Endothelial cell of umbilical vein (primary cell): ENCODE measurements around the gene HTR7. TPM values are rescaled to one million over a fixed set of nuclear protein-coding genes. Genes with fewer than 3 reads are reported as not detected.

Experiments used
- BruUV-seq: library from RNA; stranded (reverse); fragments of 400-500 nt; replicated peaks from 2 replicates; lab custom pipeline; 2021; lab: Mats Ljungman, UMichigan
- CTCF ChIA-PET: fragments of 300-600, 350-600 bp; sonication (Branson Sonifier 250); formaldehyde crosslinking; loops from one replicate; lab custom pipeline; 2021; ENCODE audit warnings: antibody characterized with exemption, inconsistent platforms; lab: Charles Lee
- POLR2A ChIA-PET: fragments of 300-600, 350-600 bp; sonication (Branson Sonifier 250); formaldehyde crosslinking; loops from one replicate; lab custom pipeline; 2021; ENCODE audit warnings: antibody characterized with exemption, inconsistent platforms; lab: Charles Lee
- DNase-seq: peaks from one replicate; pipeline ENCODE4 v3.0.0-alpha.2; 2011; ENCODE audit warnings: low read depth, low spot score
- FAIRE-seq: peaks from 2 replicates; lab custom pipeline; 2011; peaks lifted over from hg19 to GRCh38; lab: Jason Lieb, UNC
- H2AFZ ChIP-seq: 2 replicates; pipeline ENCODE4 v1.6.0; 2012; ENCODE audit warnings: low read depth, low read length, control low read depth, inconsistent platforms
- H3K27ac ChIP-seq: 2 replicates; pipeline ENCODE4 v1.5.1; 2011; ENCODE audit warnings: low read depth, mild to moderate bottlenecking, control low read depth, low read length, moderate library complexity; ENCODE audit not compliant: insufficient read depth
- H3K27me3 ChIP-seq, 2 experiments: 2 replicates each; pipeline versions ENCODE4 v1.6.0 to v1.6.1; 2011; ENCODE audit warnings: low read length in 2 of 2, mixed read lengths in 1 of 2; ENCODE audit not compliant: control insufficient read depth in 2 of 2, insufficient read depth in 2 of 2
- H3K36me3 ChIP-seq, 2 experiments: 2 replicates in 1 of 2; 3 replicates in 1 of 2; pipeline ENCODE4 v1.5.1; 2011; ENCODE audit warnings: low read length in 2 of 2, mild to moderate bottlenecking in 1 of 2, moderate library complexity in 1 of 2; ENCODE audit not compliant: control insufficient read depth in 2 of 2, insufficient read depth in 2 of 2; ENCODE audit errors: extremely low read depth in 1 of 2
- H3K4me1 ChIP-seq: 3 replicates; pipeline ENCODE4 v1.5.1; 2011; ENCODE audit warnings: mild to moderate bottlenecking, low read length; ENCODE audit not compliant: control insufficient read depth, insufficient read depth; ENCODE audit errors: extremely low read depth
- H3K4me2 ChIP-seq: 2 replicates; pipeline ENCODE4 v1.6.1; 2011; ENCODE audit warnings: low read length, control low read depth, mixed read lengths; ENCODE audit not compliant: insufficient read depth
- H3K4me3 ChIP-seq, 3 experiments: fragments of 200-600 bp in 1 of 3; sonication (generic), shearing (Covaris generic) in 1 of 3; replicated peaks in 1 of 3; 2 replicates each; pipeline ENCODE4 v1.5.1; 2011 to 2016; ENCODE audit warnings: control low read depth in 3 of 3, low read length in 3 of 3, mild to moderate bottlenecking in 2 of 3, inconsistent platforms in 1 of 3, low read depth in 1 of 3, moderate library complexity in 1 of 3; ENCODE audit not compliant: insufficient read depth in 1 of 3
- H3K79me2 ChIP-seq: 2 replicates; pipeline ENCODE4 v1.6.0; 2012; ENCODE audit warnings: low read length, inconsistent platforms; ENCODE audit not compliant: control insufficient read depth, insufficient read depth
- H3K9ac ChIP-seq: replicated peaks from 2 replicates; pipeline ENCODE3; 2011; ENCODE audit warnings: low read length, control low read depth; ENCODE audit not compliant: insufficient read depth; ENCODE audit errors: extremely low read depth
- H3K9me1 ChIP-seq: replicated peaks from 3 replicates; pipeline ENCODE4 v1.6.0; 2011; ENCODE audit warnings: mild to moderate bottlenecking, low read length; ENCODE audit not compliant: control insufficient read depth, insufficient read depth; ENCODE audit errors: extremely low read depth
- H3K9me3 ChIP-seq: replicated peaks from 2 replicates; pipeline ENCODE4 v1.5.1; 2012; ENCODE audit warnings: low read length, inconsistent platforms; ENCODE audit not compliant: control insufficient read depth, insufficient read depth
- H4K20me1 ChIP-seq: replicated peaks from 2 replicates; pipeline ENCODE3; 2011; ENCODE audit warnings: mild to moderate bottlenecking, low read length; ENCODE audit not compliant: control insufficient read depth, insufficient read depth; ENCODE audit errors: extremely low read depth
- CTCF ChIP-seq, 2 donors: IDR thresholded peaks; 1 replicate in 1 of 2; 2 replicates in 1 of 2; pipeline ENCODE4 v1.5.1; 2011; ENCODE audit warnings: low read length in 2 of 2, mild to moderate bottlenecking in 2 of 2, moderate library complexity in 2 of 2, control low read depth in 1 of 2, inconsistent platforms in 1 of 2, low read depth in 1 of 2; ENCODE audit not compliant: insufficient read depth in 1 of 2; ENCODE audit errors: extremely low read depth in 1 of 2
- EZH2 ChIP-seq: IDR thresholded peaks from 2 replicates; pipeline ENCODE4 v1.6.1; 2012; ENCODE audit warnings: borderline replicate concordance, low read depth, mild to moderate bottlenecking, moderate library complexity, low read length, inconsistent platforms; ENCODE audit not compliant: severe bottlenecking
- GATA2 ChIP-seq: IDR thresholded peaks from 2 replicates; pipeline ENCODE4 v1.7.0; 2011; ENCODE audit warnings: low read depth, mild to moderate bottlenecking, moderate library complexity, mixed read lengths, low read length; ENCODE audit not compliant: insufficient read length, insufficient read depth
- JUN ChIP-seq: IDR thresholded peaks from 2 replicates; pipeline ENCODE4 v1.6.1; 2011; ENCODE audit warnings: borderline replicate concordance, low read depth; ENCODE audit not compliant: insufficient read length, insufficient read depth
- MYC ChIP-seq: IDR thresholded peaks from one replicate; pipeline ENCODE4 v1.6.1; 2011; ENCODE audit warnings: mild to moderate bottlenecking, low read depth, low read length
- dilution Hi-C: fragments of 300-500 bp; cut with MboI; formaldehyde crosslinking; loops from one replicate; pipeline ENCODE4 v1.15.0; 2019; ENCODE audit warnings: low sequenced_read_pairs; ENCODE audit not compliant: extremely low pct_ligation_motif_present
- intact Hi-C: fragments of 100-400 bp; cut with micrococcal nuclease; formaldehyde crosslinking; loops from one replicate; pipeline ENCODE4 v1.10.0; 2022
- polyA plus RNA-seq, 4 experiments: library from polyadenylated mRNA; depleted of rRNA in 3 of 4; stranded (reverse) in 3 of 4; unstranded in 1 of 4; fragments of >200 nt; gene quantifications; 2 replicates each; pipeline versions ENCODE4 v1.2.1 to v1.2.3, GENCODE V29; 2011 to 2012; ENCODE audit warnings: missing spikeins in 1 of 4
- total RNA-seq: library from RNA; stranded (reverse); gene quantifications from 2 replicates; pipeline ENCODE4 v1.2.3, GENCODE V29; 2021
- TF ChIP-seq, protein P1 (sequence below): IDR thresholded peaks from 2 replicates; pipeline ENCODE4 v1.6.1; 2011; ENCODE audit not compliant: insufficient read depth, insufficient read length

Gene HTR7
- total and polyA plus RNA-seq, 2 donors (not counting 3 experiments of a cell fraction or from before 2014, with no cell fraction given): 0.01 to 0.22 TPM

DNA sequence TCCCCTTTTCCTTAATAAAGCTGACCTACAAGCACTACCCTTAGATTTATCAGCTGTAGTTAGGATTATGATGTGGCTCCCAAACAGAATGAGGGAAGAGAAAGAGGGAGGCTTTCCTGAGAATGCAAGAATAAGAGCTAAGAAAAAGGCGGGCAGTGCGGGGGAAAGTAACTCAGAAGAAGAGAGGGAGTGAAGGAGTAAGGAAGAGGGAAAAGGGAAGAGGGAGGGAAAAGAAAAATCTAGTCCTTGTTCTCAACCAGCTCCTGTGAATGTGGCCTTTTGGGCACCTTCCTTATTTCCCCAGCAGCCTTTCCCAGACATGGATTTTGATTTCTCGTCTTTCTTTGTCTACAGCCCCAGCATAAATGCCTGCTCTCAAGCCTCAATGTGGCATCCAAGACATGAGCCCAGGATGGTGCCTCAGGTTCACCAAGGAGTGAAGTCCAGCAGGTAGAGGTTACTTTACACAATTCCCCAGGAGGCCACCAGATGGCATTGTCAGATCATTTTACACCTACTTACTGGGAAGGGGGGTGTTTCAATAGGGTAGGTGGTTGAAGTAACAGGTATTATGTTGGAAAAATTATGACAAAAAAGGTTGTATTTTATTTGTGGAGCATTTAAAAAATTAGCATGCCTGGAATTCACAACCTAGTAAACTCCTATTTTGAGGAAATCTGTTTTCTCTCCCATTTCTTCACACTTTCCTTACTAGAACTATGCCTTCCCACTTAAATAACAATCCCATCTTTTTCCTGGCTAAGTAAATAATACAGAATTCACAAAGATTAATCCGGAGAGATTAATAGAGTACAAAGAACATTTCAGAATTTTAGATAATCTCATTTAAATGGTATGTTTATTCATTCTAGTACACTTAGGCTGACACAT is 106.5 kb downstream of the HTR7 start:
- no peaks in the 10 kb centered on the region for H4K20me1 ChIP-seq
- H3K36me3 ChIP-seq: no peaks in the 10 kb centered on the region
- dilution Hi-C loops (no loop called here), intact Hi-C loops (loop anchor here (1.0 to 5.0 kb wide), 4 partner anchors 37 to 501 kb away; partner anchors contain the start of gene RPP30)
- H3K9me3 ChIP-seq: no peaks in the 10 kb centered on the region
- peaks cover 4 to 11% of the 10 kb centered on the region in 2 experiments for H3K27me3 ChIP-seq
- H3K4me2 ChIP-seq: no peak overlapping the region
- TF ChIP-seq CTCF (IDR thresholded peaks at IDR 0.05; ENCODE audit: extremely low read depth in 1 of 2, insufficient read depth in 1 of 2, low read depth in 1 of 2, low read length in 2 of 2): peak; percentile 63 to 66
- no peak for TF ChIP-seq MYC
- DNase-seq: peak; percentile 58
- no peaks in the 10 kb centered on the region for H3K79me2 ChIP-seq
- POLR2A ChIA-PET: no interaction called here
- peak; percentile 60 for FAIRE-seq
- H3K4me1 ChIP-seq: no peaks in the 10 kb centered on the region
- BruUV-seq: no TSS peak
- no peak overlapping the region for H2AFZ ChIP-seq
- no peak overlapping the region for H3K4me3 ChIP-seq
- CTCF ChIA-PET: interaction anchor here (0.7 to 11.4 kb wide), 12 partner anchors 9 to 545 kb away, joined by 3 to 169 read pairs (median 6); partner anchors contain the start of gene RPP30
- H3K9ac ChIP-seq: no peak overlapping the region
- H3K27ac ChIP-seq: no peak overlapping the region
- H3K9me1 ChIP-seq: no peaks in the 10 kb centered on the region

DNA sequence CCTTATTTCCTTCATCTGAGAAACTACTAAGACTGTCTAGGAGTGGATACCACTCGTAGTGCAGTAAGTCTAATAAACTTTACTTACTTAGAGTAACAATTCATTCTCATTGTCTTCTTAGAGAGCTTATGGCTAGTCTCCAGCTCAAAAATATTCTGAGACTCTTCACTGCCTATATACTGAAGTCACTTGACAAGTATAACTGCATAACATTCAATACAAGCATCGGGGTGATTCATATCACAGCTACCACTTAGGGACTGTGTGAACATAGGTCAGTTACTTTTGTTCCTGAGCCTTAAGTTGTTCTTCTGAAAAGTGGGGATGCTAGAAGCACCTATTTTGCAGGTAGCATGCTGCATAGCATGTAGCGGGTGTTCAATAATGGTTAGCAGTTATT is 111.0 kb downstream of the HTR7 start:
- Histone ChIP-seq H3K79me2 (no peaks in the 10 kb centered on the region), H3K27me3 (peaks cover 4 to 7% of the 10 kb centered on the region in 2 experiments), H3K9ac (no peak overlapping the region), H2AFZ (no peak overlapping the region), H3K4me3 (no peak overlapping the region), H4K20me1 (no peaks in the 10 kb centered on the region), H3K4me2 (no peak overlapping the region), H3K9me1 (no peaks in the 10 kb centered on the region), H3K4me1 (peaks cover 6% of the 10 kb centered on the region), H3K27ac (no peak overlapping the region), H3K9me3 (no peaks in the 10 kb centered on the region), H3K36me3 (no peaks in the 10 kb centered on the region)
- no TSS peak for BruUV-seq
- ChIA-PET POLR2A (no interaction called here), CTCF (interaction anchor here (11.4 kb wide), 1 partner anchor 118 kb away, joined by 169 read pairs; no protein-coding TSS in a partner anchor)
- TF ChIP-seq GATA2: no peak
- TF ChIP-seq JUN: no peak
- TF ChIP-seq EZH2: no peak
- TF ChIP-seq, protein P1, sequence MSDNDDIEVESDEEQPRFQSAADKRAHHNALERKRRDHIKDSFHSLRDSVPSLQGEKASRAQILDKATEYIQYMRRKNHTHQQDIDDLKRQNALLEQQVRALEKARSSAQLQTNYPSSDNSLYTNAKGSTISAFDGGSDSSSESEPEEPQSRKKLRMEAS: no peak
- DNase-seq (no peak), FAIRE-seq (no peak)
- intact Hi-C loops (loop anchor here (10.0 kb wide), 1 partner anchor 952 kb away; no protein-coding TSS in a partner anchor), dilution Hi-C loops (no loop called here)
